ENCODE measurements around the gene TM9SF1.

The TM9SF1 gene

GRCh38 chr14:24160499-24160849 is 34.8 kb downstream of the TM9SF1 start:
- Histone ChIP-seq H3K27ac (peak overlapping the region; percentile 83), H3K4me1 (peaks cover 6% of the 10 kb centered on the region), H3K9ac (no peak overlapping the region), H3K4me3 (ENCODE audit: low read depth, low read length) (no peak overlapping the region), H3K36me3 (ENCODE audit: control insufficient read depth, insufficient read depth, low read length) (no peaks in the 10 kb centered on the region), H3K79me2 (peaks cover 5% of the 10 kb centered on the region), H3K4me2 (ENCODE audit: low read length) (no peak overlapping the region), H2AFZ (peak overlapping the region; percentile 43), H3K9me3 (ENCODE audit: control insufficient read depth, low read length) (no peaks in the 10 kb centered on the region), H3K27me3 (ENCODE audit: control insufficient read depth, insufficient read depth, low read length) (no peaks in the 10 kb centered on the region)
- TF ChIP-seq, protein P1, sequence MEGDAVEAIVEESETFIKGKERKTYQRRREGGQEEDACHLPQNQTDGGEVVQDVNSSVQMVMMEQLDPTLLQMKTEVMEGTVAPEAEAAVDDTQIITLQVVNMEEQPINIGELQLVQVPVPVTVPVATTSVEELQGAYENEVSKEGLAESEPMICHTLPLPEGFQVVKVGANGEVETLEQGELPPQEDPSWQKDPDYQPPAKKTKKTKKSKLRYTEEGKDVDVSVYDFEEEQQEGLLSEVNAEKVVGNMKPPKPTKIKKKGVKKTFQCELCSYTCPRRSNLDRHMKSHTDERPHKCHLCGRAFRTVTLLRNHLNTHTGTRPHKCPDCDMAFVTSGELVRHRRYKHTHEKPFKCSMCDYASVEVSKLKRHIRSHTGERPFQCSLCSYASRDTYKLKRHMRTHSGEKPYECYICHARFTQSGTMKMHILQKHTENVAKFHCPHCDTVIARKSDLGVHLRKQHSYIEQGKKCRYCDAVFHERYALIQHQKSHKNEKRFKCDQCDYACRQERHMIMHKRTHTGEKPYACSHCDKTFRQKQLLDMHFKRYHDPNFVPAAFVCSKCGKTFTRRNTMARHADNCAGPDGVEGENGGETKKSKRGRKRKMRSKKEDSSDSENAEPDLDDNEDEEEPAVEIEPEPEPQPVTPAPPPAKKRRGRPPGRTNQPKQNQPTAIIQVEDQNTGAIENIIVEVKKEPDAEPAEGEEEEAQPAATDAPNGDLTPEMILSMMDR (IDR thresholded peaks at IDR 0.05): no peak

DNA sequence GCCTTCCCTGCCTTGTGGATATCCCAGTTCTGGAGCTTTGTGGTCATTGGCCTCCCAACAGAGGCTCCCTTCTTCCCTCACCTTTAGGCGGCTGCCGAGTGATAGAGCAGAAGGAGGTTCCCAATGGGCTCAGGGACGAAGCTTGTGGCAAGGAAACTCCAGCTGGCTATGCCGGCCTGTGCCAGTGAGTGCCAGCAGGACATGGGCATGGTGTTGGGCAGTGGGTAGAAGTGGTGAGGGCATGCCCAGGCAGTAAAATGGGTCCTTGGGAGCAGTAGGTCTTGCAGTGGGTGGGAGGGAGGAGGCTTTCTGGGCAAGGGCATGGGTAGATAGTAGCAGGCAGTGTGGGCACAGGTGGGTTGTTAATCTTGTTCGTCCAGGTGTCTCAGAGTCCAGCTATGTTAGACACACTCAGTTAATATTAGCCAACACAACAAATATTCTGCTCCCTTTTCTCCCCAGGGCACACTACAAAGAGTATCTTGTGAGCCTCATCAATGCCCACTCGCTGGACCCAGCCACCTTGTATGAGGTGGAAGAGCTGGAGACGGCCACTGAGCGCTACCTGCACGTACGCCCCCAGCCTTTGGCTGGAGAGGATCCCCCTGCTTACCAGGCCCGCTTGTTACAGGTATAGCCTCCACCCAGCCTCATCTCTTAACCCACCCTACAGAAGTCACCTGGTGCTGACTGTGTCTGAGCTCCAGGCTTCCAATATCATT is 35.3 kb downstream of the TM9SF1 start:
- Histone ChIP-seq H3K27ac (peak overlapping the region; percentile 83), H3K9ac (no peak overlapping the region)

GRCh38 chr14:24157331-24157730 is 37.9 kb downstream of the TM9SF1 start:
- TF ChIP-seq, protein P1 (IDR thresholded peaks at IDR 0.05): no peak
- H3K4me1 ChIP-seq: peaks cover 6% of the 10 kb centered on the region
- peaks cover 5% of the 10 kb centered on the region for H3K79me2 ChIP-seq
- H3K4me3 ChIP-seq (ENCODE audit: low read depth, low read length): no peak overlapping the region
- no peaks in the 10 kb centered on the region for H3K36me3 ChIP-seq (ENCODE audit: control insufficient read depth, insufficient read depth, low read length)
- H3K9me3 ChIP-seq (ENCODE audit: control insufficient read depth, low read length): no peaks in the 10 kb centered on the region
- no peak overlapping the region for H3K4me2 ChIP-seq (ENCODE audit: low read length)
- H2AFZ ChIP-seq: no peak overlapping the region
- H3K27me3 ChIP-seq (ENCODE audit: control insufficient read depth, insufficient read depth, low read length): no peaks in the 10 kb centered on the region
- no peak overlapping the region for H3K9ac ChIP-seq
- no peak overlapping the region for H3K27ac ChIP-seq

More for the DNA sequence above, 35.3 kb downstream of the TM9SF1 start:
- Histone ChIP-seq H3K27me3 (ENCODE audit: control insufficient read depth, insufficient read depth, low read length) (no peaks in the 10 kb centered on the region), H3K4me1 (peaks cover 6% of the 10 kb centered on the region), H3K4me2 (ENCODE audit: low read length) (no peak overlapping the region), H3K79me2 (peaks cover 5% of the 10 kb centered on the region), H3K4me3 (ENCODE audit: low read depth, low read length) (no peak overlapping the region), H3K36me3 (ENCODE audit: control insufficient read depth, insufficient read depth, low read length) (no peaks in the 10 kb centered on the region), H2AFZ (no peak overlapping the region), H3K9me3 (ENCODE audit: control insufficient read depth, low read length) (no peaks in the 10 kb centered on the region)
- TF ChIP-seq, protein P1 (IDR thresholded peaks at IDR 0.05): no peak

DNA sequence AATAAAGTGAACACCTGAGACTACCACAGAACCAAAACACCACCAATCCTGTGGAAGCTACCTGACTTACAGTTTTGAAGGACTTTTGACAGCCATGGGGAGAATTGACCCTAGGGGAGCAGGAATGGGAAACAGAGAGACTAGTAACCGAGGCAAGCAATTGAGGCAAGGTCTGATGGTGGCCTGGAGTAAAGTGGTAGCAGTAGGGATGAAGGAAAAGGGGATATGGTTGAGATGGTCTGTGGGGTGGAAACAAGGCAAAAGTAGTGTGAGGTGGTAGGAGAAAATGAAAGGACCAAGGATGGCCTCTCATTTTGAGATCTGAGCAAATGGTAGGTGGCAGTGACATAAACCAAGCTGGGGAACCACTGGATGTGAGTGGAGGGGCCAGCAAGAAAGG is 38.4 kb downstream of the TM9SF1 start:
- no peak overlapping the region for H2AFZ ChIP-seq
- TF ChIP-seq, protein P1 (IDR thresholded peaks at IDR 0.05): no peak
- H3K9ac ChIP-seq: no peak overlapping the region
- no peak overlapping the region for H3K27ac ChIP-seq
- H3K27me3 ChIP-seq (ENCODE audit: control insufficient read depth, insufficient read depth, low read length): no peaks in the 10 kb centered on the region
- H3K79me2 ChIP-seq: peaks cover 2% of the 10 kb centered on the region
- no peak overlapping the region for H3K4me2 ChIP-seq (ENCODE audit: low read length)
- peaks cover 3% of the 10 kb centered on the region for H3K4me1 ChIP-seq
- no peaks in the 10 kb centered on the region for H3K36me3 ChIP-seq (ENCODE audit: control insufficient read depth, insufficient read depth, low read length)
- no peak overlapping the region for H3K4me3 ChIP-seq (ENCODE audit: low read depth, low read length)
- no peaks in the 10 kb centered on the region for H3K9me3 ChIP-seq (ENCODE audit: control insufficient read depth, low read length)

DNA sequence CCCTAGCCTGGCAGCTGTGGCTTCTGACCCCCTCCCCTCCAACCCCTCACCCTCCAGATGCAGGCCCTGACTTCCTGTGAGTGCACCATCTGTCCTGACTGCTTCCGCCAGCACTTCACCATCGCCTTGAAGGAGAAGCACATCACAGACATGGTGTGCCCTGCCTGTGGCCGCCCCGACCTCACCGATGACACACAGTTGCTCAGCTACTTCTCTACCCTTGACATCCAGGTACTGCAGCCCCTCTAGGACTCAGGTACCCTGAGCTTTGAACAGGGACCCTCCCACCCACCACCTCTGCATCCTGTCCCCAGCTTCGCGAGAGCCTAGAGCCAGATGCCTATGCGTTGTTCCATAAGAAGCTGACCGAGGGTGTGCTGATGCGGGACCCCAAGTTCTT is 40.1 kb downstream of the TM9SF1 start:
- Histone ChIP-seq H3K4me2 (ENCODE audit: low read length) (no peak overlapping the region), H3K9ac (no peak overlapping the region), H3K36me3 (ENCODE audit: control insufficient read depth, insufficient read depth, low read length) (no peaks in the 10 kb centered on the region), H3K4me1 (no peaks in the 10 kb centered on the region), H3K27ac (no peak overlapping the region), H2AFZ (no peak overlapping the region), H3K4me3 (ENCODE audit: low read depth, low read length) (no peak overlapping the region), H3K79me2 (peaks cover 3% of the 10 kb centered on the region), H3K27me3 (ENCODE audit: control insufficient read depth, insufficient read depth, low read length) (no peaks in the 10 kb centered on the region), H3K9me3 (ENCODE audit: control insufficient read depth, low read length) (no peaks in the 10 kb centered on the region)
- TF ChIP-seq, protein P1 (IDR thresholded peaks at IDR 0.05): no peak
